Subcutaneous adipose tissue (tissue), 4 donors: ENCODE data around the gene UROC1. TPM values are rescaled to one million over a fixed set of nuclear protein-coding genes. Genes with fewer than 3 reads are reported as not detected.

ENCODE experiments used
- total RNA-seq, 4 donors: library from RNA; depleted of rRNA; stranded (reverse); fragments of >200 nt; gene quantifications; one replicate each; pipeline ENCODE4 v1.1.0, GENCODE V29; 2016
- TF ChIP-seq, protein P1 (sequence below): fragments of 450-650 bp; IDR thresholded peaks from one replicate; pipeline ENCODE4 v1.5.1; 2016; ENCODE audit warnings: low read depth, mild to moderate bottlenecking, control low read depth, antibody characterized with exemption, moderate library complexity

Gene UROC1
- total RNA-seq, 4 donors from 2014 or later, result not detected

DNA sequence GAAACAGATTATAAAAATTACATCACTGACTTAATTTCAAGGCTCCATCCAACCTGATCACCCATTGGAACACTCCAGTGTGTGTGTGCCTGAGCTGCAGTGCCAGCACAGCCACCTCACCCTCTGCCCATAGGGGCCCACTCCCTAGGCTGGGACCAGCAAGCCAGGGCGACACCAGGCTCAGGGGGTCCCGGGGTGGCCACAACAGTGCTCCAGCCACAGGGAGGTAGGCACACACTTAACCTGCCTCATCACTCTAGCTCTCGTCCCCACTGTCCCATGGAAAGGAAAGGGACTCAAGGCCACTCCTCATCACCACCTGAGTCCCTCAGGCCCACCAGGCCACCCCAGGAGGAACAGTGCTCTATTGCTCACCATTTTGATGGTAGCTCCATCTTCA is 66.8 kb downstream of the UROC1 start:
- TF ChIP-seq, protein P1, sequence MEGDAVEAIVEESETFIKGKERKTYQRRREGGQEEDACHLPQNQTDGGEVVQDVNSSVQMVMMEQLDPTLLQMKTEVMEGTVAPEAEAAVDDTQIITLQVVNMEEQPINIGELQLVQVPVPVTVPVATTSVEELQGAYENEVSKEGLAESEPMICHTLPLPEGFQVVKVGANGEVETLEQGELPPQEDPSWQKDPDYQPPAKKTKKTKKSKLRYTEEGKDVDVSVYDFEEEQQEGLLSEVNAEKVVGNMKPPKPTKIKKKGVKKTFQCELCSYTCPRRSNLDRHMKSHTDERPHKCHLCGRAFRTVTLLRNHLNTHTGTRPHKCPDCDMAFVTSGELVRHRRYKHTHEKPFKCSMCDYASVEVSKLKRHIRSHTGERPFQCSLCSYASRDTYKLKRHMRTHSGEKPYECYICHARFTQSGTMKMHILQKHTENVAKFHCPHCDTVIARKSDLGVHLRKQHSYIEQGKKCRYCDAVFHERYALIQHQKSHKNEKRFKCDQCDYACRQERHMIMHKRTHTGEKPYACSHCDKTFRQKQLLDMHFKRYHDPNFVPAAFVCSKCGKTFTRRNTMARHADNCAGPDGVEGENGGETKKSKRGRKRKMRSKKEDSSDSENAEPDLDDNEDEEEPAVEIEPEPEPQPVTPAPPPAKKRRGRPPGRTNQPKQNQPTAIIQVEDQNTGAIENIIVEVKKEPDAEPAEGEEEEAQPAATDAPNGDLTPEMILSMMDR, result no peak

DNA sequence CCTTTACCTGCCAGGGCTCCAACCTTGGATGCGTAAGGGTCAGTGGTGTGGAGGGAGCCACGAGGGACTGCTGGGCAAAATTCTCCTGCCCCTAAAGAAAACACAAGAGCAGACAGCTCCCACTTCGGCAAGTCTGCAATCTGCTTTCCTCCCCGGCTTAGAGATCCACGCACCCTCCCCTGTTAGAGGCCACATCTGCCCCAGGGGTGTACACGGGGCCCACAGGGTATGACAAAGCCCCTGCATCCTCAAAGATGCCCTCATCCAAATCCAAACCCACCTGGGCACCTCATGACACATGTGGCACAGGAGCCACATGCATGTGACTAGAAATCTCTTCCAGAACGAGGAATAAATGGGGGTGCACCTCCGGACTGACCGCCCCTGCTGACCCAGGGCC is 67.4 kb downstream of the UROC1 start:
- TF ChIP-seq, protein P1, result no peak

DNA sequence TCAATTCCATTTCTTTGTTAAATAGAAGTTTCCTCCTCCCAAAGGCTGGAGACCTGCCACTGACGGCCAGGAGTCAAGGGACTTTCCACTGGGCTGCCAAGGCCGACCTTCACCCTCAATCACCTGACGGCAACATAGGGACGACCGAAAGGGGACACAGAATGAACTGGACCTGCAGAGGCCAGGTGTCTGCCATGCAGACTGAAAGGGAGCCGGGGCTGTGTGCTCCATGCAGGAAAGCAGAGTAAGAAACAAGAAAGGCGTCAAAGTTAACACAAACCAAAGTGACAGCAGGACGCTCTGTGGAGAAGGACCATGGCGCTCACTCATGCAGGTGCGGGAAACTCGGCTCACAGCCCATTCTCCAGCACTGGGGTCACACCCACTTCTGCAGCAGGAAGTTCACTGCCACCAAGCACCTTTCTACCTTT is 67.9 kb downstream of the UROC1 start:
- TF ChIP-seq, protein P1, result no peak

DNA sequence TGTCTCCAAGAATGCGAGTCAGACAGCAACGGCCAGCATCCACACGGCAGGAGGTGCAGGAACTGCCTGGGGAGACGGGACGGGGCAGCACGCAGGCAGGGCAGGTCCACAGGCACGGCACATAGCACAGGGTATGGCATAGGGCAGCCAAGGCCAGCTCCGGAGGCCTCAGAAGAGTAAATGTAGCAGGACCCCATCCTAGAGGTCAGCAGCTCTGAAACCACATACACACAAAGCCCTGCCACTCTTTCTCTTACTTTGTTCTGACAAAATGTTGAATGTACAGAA is 68.7 kb downstream of the UROC1 start:
- TF ChIP-seq, protein P1, result no peak

GRCh38 chr3:126448136-126448892 is 69.3 kb downstream of the UROC1 start:
- TF ChIP-seq, protein P1, result no peak

- TF ChIP-seq, protein P1, result no peak
Measured at GRCh38 chr3:126447456-126448106, 70.0 kb downstream of the UROC1 start.

GRCh38 chr3:126446791-126447190 is 70.8 kb downstream of the UROC1 start:
- TF ChIP-seq, protein P1, result no peak
